HL-60 (cell line): Measurements from ENCODE around the gene LRBA.

Experiments
- GABPA ChIP-seq: IDR thresholded peaks from 2 replicates; pipeline ENCODE4 v1.6.1; 2012; ENCODE audit warnings: low read depth
- POLR2AphosphoS5 ChIP-seq: IDR thresholded peaks from 2 replicates; pipeline ENCODE4 v1.6.1; 2012; ENCODE audit warnings: low read depth
- TF ChIP-seq, protein P1 (sequence below): IDR thresholded peaks from one replicate; pipeline ENCODE4 v1.5.1; 2011; ENCODE audit warnings: low read length, control low read depth, inconsistent platforms; ENCODE audit not compliant: insufficient read depth
- TF ChIP-seq, protein P2 (sequence below): IDR thresholded peaks from 2 replicates; pipeline ENCODE4 v1.6.1; 2012; ENCODE audit warnings: low read depth; ENCODE audit not compliant: insufficient replicate concordance

DNA sequence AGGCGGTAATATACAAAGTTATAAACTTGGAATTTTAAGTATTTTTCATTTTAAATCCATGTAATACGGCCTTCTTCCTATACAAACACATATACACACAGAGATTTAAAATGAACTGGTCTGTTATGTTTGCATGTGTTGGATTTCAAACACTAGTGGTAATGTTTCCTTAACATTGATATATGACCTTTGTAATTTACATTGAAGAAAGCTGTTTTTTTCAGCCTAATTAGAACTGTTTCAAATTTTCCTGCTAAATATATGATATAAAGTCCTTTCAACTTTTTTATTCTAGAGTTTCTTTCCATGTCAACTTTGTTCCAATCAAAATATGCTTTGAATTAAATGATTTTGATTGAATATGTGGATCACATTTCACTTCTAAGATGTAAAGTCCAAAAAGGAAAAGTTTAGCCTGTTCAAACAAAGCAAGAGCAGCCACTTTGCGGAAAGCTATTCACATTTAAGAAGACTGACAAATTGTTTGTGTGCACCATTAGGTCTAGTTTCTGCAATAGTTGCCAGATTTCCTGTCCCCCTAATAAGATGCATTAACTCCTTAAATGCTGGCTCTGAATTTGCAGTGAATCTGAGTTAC is 659.1 kb downstream of the LRBA start:
- TF ChIP-seq, protein P1, sequence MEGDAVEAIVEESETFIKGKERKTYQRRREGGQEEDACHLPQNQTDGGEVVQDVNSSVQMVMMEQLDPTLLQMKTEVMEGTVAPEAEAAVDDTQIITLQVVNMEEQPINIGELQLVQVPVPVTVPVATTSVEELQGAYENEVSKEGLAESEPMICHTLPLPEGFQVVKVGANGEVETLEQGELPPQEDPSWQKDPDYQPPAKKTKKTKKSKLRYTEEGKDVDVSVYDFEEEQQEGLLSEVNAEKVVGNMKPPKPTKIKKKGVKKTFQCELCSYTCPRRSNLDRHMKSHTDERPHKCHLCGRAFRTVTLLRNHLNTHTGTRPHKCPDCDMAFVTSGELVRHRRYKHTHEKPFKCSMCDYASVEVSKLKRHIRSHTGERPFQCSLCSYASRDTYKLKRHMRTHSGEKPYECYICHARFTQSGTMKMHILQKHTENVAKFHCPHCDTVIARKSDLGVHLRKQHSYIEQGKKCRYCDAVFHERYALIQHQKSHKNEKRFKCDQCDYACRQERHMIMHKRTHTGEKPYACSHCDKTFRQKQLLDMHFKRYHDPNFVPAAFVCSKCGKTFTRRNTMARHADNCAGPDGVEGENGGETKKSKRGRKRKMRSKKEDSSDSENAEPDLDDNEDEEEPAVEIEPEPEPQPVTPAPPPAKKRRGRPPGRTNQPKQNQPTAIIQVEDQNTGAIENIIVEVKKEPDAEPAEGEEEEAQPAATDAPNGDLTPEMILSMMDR = no peak
- TF ChIP-seq POLR2AphosphoS5 (no peak), GABPA (no peak)
- TF ChIP-seq, protein P2, sequence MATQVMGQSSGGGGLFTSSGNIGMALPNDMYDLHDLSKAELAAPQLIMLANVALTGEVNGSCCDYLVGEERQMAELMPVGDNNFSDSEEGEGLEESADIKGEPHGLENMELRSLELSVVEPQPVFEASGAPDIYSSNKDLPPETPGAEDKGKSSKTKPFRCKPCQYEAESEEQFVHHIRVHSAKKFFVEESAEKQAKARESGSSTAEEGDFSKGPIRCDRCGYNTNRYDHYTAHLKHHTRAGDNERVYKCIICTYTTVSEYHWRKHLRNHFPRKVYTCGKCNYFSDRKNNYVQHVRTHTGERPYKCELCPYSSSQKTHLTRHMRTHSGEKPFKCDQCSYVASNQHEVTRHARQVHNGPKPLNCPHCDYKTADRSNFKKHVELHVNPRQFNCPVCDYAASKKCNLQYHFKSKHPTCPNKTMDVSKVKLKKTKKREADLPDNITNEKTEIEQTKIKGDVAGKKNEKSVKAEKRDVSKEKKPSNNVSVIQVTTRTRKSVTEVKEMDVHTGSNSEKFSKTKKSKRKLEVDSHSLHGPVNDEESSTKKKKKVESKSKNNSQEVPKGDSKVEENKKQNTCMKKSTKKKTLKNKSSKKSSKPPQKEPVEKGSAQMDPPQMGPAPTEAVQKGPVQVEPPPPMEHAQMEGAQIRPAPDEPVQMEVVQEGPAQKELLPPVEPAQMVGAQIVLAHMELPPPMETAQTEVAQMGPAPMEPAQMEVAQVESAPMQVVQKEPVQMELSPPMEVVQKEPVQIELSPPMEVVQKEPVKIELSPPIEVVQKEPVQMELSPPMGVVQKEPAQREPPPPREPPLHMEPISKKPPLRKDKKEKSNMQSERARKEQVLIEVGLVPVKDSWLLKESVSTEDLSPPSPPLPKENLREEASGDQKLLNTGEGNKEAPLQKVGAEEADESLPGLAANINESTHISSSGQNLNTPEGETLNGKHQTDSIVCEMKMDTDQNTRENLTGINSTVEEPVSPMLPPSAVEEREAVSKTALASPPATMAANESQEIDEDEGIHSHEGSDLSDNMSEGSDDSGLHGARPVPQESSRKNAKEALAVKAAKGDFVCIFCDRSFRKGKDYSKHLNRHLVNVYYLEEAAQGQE = no peak
